ENCODE measurements around the gene PPM1L.

The PPM1L gene

GRCh38 chr3:161064413-161064812 is 308.4 kb downstream of the PPM1L start:
- Histone ChIP-seq H3K27ac (no peak overlapping the region), H3K4me3 (no peak overlapping the region)

DNA sequence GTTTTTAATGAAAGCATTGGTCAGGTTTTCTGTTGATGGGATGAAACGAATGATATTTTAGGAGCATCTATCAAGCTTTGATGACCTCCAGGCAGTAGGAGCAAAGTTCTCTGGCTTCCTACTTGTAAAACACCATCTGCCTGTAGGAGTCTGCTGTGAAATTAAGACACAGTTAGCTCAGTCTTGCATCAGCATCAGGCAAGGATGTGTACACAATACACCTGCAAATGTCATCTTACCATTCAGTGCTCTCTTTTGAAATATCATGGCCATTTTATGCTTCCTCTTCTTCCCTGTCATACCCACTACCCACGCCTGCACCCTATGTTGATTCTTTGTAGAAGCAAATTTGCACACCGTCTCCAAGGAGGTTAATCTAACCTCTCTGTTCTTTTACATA is 310.9 kb downstream of the PPM1L start:
- Histone ChIP-seq H3K4me3 (no peak overlapping the region), H3K27ac (no peak overlapping the region)

DNA sequence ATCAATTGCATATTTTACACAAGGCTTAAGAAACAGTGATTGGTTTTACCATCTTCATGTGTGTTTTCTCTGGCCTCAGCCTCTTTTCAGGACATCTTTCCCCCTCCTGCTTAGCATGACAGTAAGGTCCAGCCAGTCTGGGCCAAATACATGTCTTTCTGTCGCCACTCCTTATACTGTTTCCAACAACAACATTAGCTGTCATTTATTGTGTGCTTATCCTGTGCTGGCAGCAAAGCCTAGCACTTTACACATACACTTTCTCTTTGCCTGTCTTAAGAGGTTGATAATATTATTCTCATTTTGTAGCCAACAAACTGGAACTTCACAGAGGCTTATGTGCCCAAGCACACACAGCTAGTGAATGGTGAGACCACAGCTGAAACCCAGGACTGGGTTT is 311.3 kb downstream of the PPM1L start:
- no peak overlapping the region for H3K4me3 ChIP-seq
- H3K27ac ChIP-seq = no peak overlapping the region

DNA sequence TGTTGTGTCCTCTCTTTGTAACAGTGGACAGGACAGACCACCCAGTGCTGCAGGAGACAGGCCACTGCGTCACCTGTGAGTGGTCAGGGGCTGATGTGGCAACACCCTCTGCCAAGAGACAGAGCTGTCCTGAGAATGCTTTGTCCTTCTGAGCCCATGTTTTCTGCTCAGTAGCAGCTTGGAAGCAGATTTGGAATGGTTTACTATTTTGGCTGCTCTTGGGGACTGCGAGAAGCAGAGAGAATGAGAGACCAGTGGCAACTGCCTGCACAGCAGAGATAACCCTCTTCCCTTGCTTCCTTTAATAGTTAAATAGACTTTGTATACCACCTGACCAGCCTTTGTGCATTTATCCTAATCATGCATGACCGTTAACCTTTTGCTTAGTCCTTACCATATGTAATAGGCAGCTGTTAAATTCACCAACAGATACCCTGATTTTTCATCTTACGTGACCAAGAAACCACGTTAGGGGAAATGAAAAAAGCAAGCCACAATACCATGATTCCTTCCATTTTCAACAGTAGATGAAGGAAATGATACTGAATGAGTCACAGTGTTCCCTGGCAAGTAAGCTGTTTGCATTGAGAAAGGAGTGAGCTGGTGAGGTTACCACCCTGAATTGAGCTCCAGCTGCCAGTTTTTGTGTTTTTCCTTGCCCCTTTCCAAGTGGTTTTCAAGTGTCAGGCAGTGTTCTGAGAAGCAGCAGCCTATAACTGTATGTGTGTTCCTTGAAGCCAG is 313.6 kb downstream of the PPM1L start:
- H3K27ac ChIP-seq = peak overlapping the region in 14 of 21 experiments; percentile 4 to 70 (median 28)
- H3K4me3 ChIP-seq = no peak overlapping the region

GRCh38 chr3:161070252-161070930 is 314.4 kb downstream of the PPM1L start:
- Histone ChIP-seq H3K4me3 (no peak overlapping the region), H3K27ac (peak overlapping the region in 14 of 21 experiments; percentile 4 to 70 (median 27))

GRCh38 chr3:161070980-161071663 is 315.1 kb downstream of the PPM1L start:
- H3K4me3 ChIP-seq = no peak overlapping the region
- peak overlapping the region in 6 of 21 experiments; percentile 11 to 70 (median 28) for H3K27ac ChIP-seq

- no peak overlapping the region for H3K27ac ChIP-seq
Observed at GRCh38 chr3:161072211-161072621, 316.2 kb downstream of the PPM1L start.

DNA sequence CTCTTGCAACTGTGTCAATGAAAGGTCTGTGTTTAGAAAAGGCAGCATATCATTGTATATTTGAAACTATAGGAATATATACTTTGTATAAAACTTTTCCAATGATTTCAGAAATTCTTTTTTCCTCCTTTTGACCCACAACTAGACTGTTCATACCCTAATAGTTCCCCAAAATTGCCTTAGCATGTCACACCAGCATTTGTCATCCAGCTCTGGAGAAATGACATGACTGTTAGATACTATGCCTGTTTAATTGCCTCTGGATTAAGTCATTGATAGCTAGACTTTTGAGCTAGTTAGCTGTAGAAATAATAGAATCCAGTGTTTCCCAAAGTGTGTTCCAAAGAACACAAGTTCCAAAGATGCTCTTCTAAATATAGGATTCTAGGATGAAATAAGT is 316.7 kb downstream of the PPM1L start:
- H3K27ac ChIP-seq = no peak overlapping the region
- no peak overlapping the region for H3K4me3 ChIP-seq

More at GRCh38 chr3:161072211-161072621, 316.2 kb downstream of the PPM1L start:
- no peak overlapping the region for H3K4me3 ChIP-seq

DNA sequence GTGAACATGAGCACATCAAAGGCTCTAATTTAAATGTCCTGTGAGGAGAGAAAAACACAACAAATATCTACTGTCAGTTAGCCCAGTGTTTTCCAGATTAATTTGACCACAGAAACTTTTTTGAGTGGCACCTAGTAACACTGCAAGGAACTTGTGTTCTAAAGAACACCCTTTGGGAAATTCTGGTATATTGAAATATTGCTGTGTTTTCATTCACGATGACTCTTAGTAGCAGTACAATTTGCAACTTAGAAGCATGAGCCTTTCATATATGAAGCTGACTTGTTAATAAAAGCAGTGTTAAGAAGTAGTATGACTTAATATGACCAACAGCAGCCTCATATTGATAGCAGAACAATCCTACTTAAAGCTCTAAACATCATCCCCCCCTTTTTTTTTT is 317.1 kb downstream of the PPM1L start:
- H3K27ac ChIP-seq = no peak overlapping the region
- no peak overlapping the region for H3K4me3 ChIP-seq

DNA sequence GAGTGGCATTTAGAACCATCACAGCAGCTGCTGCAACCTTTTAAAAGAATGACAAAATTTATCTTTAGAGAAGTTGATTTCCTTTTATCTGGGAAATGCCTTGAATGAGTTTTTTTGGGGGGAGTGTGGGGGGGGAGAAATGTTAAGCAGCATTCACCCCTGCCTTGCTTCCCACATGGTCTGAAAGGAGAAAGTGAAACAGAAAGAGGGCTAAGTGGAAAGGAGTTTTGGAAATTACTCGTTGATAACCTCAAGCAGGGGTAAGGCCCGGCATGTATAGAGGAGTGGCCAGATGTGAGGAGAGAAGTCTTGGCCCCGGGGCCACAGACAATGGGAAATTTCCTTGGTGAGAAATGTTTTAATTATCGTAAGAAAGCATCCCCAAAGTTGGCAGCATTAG is 325.6 kb downstream of the PPM1L start:
- Histone ChIP-seq H3K27ac (peak overlapping the region in 1 of 21 experiments; percentile 2), H3K4me3 (no peak overlapping the region)

- Histone ChIP-seq H3K27ac (peak overlapping the region in 1 of 21 experiments; percentile 2), H3K4me3 (no peak overlapping the region)
Observed at GRCh38 chr3:161082063-161082462, 326.0 kb downstream of the PPM1L start.

DNA sequence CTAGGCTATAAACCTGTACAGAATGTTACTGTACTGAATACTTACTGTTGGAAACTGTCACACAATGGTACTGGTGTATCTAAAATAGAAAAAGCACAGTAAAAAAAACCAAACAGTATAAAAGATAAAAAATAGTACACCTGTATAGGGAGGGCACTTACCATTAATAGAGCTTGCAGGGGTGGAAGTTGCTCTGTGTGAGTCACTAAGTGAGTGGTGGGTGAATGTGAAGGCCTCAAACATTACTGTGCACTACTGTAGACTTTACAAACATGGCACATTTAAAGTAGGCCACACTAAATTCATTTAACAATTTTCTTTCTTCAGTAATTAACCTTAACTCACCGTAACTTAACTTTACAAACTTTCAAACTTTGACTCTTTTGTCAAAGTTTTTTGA is 327.1 kb downstream of the PPM1L start:
- H3K4me3 ChIP-seq = no peak overlapping the region
- no peak overlapping the region for H3K27ac ChIP-seq

- H3K27ac ChIP-seq = no peak overlapping the region
- no peak overlapping the region for H3K4me3 ChIP-seq
Observed at GRCh38 chr3:161084277-161084676, 328.2 kb downstream of the PPM1L start.

GRCh38 chr3:161093895-161094294 is 337.9 kb downstream of the PPM1L start:
- H3K4me3 ChIP-seq = no peak overlapping the region
- H3K27ac ChIP-seq = no peak overlapping the region

GRCh38 chr3:161096771-161097367 is 340.8 kb downstream of the PPM1L start:
- Histone ChIP-seq H3K27ac (no peak overlapping the region), H3K4me3 (no peak overlapping the region)

- Histone ChIP-seq H3K4me3 (no peak overlapping the region), H3K27ac (no peak overlapping the region)
Observed at GRCh38 chr3:161100994-161101393, 345.0 kb downstream of the PPM1L start.

DNA sequence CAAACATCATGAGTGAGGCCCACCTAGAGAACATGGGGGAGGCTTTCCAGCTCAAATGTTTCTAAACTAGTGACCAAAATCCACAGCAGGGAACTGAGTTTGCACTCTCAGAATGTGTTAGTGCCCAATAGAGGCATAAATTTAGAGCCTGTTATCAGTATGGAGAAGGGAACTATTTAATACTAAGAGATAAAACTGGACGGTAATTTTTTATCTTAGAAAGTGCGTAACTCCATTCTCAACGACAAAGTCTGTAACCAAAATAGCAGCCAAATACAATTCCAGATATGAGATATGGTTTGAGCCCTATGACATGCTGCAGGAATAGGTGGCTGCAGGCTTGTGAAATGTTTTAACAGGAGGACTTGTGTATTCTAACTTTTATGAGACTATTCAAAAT is 345.6 kb downstream of the PPM1L start:
- Histone ChIP-seq H3K27ac (no peak overlapping the region), H3K4me3 (no peak overlapping the region)

- peak overlapping the region in 8 of 21 experiments; percentile 58 to 88 (median 82) for H3K27ac ChIP-seq
- peak overlapping the region in 6 of 7 experiments; percentile 44 to 87 (median 65) for H3K4me3 ChIP-seq
Observed at GRCh38 chr3:161103776-161104385, 347.9 kb downstream of the PPM1L start.

Measured in skin epidermis (tissue), 12 donors.